Stimulated activated CD8-positive, alpha-beta memory T cell treated with anti-CD3 and anti-CD28 coated beads, Interleukin-2, amount 100 ng/mL, for 1 hour (primary cell): ENCODE data around the gene DCLK1.

Source experiments
- DNase-seq, 2 donors: peaks; one replicate each; pipeline ENCODE4 v3.0.0-alpha.2; 2020; ENCODE audit warnings: low read depth in 2 of 2

DCLK1 gene

GRCh38 chr13:36038785-36039555 lies 92.2 kb downstream of the DCLK1 start:
- DNase-seq: no peak

GRCh38 chr13:36033035-36033434 lies 98.1 kb downstream of the DCLK1 start:
- DNase-seq: no peak

GRCh38 chr13:36031490-36031889 lies 99.7 kb downstream of the DCLK1 start:
- DNase-seq: no peak

- DNase-seq: no peak
These were observed 100.4 kb downstream of the DCLK1 start for GRCh38 chr13:36030670-36031331.

- DNase-seq: no peak
These were observed 102.0 kb downstream of the DCLK1 start for GRCh38 chr13:36029166-36029565.

- no peak for DNase-seq
These were observed 102.7 kb downstream of the DCLK1 start for GRCh38 chr13:36028359-36029025.

- DNase-seq: no peak
These were observed 104.7 kb downstream of the DCLK1 start for GRCh38 chr13:36026531-36026930.

GRCh38 chr13:36014763-36015162 lies 116.4 kb downstream of the DCLK1 start:
- DNase-seq: no peak

- DNase-seq: no peak
These were observed 124.1 kb downstream of the DCLK1 start for GRCh38 chr13:36006894-36007675.

GRCh38 chr13:36006347-36006746 lies 124.8 kb downstream of the DCLK1 start:
- no peak for DNase-seq

- DNase-seq: no peak
These were observed 129.6 kb downstream of the DCLK1 start for GRCh38 chr13:36001561-36001960.

GRCh38 chr13:36000028-36000427 lies 131.2 kb downstream of the DCLK1 start:
- DNase-seq: no peak

- DNase-seq: no peak
These were observed 134.8 kb downstream of the DCLK1 start for GRCh38 chr13:35996360-35996759.

GRCh38 chr13:35995136-35995535 lies 136.0 kb downstream of the DCLK1 start:
- DNase-seq: no peak

- no peak for DNase-seq
These were observed 136.8 kb downstream of the DCLK1 start for GRCh38 chr13:35994131-35994966.

GRCh38 chr13:35993686-35994085 lies 137.5 kb downstream of the DCLK1 start:
- no peak for DNase-seq

- DNase-seq: no peak
These were observed 138.2 kb downstream of the DCLK1 start for GRCh38 chr13:35992964-35993363.

GRCh38 chr13:35990196-35990595 lies 141.0 kb downstream of the DCLK1 start:
- no peak for DNase-seq

- no peak for DNase-seq
These were observed 142.5 kb downstream of the DCLK1 start for GRCh38 chr13:35988648-35989081.

GRCh38 chr13:35987572-35988513 lies 143.3 kb downstream of the DCLK1 start:
- no peak for DNase-seq
